SJCRH30 (cell line): ENCODE data around the gene CCNY. TPM values are rescaled to one million over a fixed set of nuclear protein-coding genes. Genes with fewer than 3 reads are reported as not detected.

ENCODE experiments used
- DNase-seq, 2 experiments: peaks; one replicate each; pipeline ENCODE4 v3.0.0-alpha.2; 2015 to 2020
- H3K27ac ChIP-seq: fragments of 250-450 bp; sonication (Bioruptor Pico); 2 replicates; pipeline ENCODE4 v1.5.1; 2020; ENCODE audit warnings: mild to moderate bottlenecking, moderate library complexity
- H3K27me3 ChIP-seq: fragments of 250-450 bp; sonication (Bioruptor Pico); 2 replicates; pipeline ENCODE4 v1.5.1; 2020; ENCODE audit warnings: mild to moderate bottlenecking, moderate library complexity
- H3K36me3 ChIP-seq: fragments of 250-450 bp; sonication (Bioruptor Pico); 2 replicates; pipeline ENCODE4 v1.5.1; 2020; ENCODE audit warnings: mild to moderate bottlenecking, moderate library complexity
- H3K4me1 ChIP-seq: fragments of 250-450 bp; sonication (Bioruptor Pico); 2 replicates; pipeline ENCODE4 v1.5.1; 2020; ENCODE audit warnings: mild to moderate bottlenecking, moderate library complexity
- H3K4me3 ChIP-seq: fragments of 250-450 bp; sonication (Bioruptor Pico); 2 replicates; pipeline ENCODE4 v1.5.1; 2020; ENCODE audit warnings: mild to moderate bottlenecking, moderate library complexity
- H3K9me3 ChIP-seq: fragments of 250-450 bp; sonication (Bioruptor Pico); replicated peaks from 2 replicates; pipeline ENCODE4 v1.5.1; 2020; ENCODE audit warnings: mild to moderate bottlenecking, moderate library complexity
- total RNA-seq: library from RNA; depleted of rRNA; stranded (reverse); fragments of >200 nt; shearing (Covaris generic); gene quantifications from 2 replicates; pipeline ENCODE4 v1.2.3, GENCODE V29; 2014

The CCNY gene
- total RNA-seq, 1 experiment from 2014 or later = 47.2 TPM

DNA sequence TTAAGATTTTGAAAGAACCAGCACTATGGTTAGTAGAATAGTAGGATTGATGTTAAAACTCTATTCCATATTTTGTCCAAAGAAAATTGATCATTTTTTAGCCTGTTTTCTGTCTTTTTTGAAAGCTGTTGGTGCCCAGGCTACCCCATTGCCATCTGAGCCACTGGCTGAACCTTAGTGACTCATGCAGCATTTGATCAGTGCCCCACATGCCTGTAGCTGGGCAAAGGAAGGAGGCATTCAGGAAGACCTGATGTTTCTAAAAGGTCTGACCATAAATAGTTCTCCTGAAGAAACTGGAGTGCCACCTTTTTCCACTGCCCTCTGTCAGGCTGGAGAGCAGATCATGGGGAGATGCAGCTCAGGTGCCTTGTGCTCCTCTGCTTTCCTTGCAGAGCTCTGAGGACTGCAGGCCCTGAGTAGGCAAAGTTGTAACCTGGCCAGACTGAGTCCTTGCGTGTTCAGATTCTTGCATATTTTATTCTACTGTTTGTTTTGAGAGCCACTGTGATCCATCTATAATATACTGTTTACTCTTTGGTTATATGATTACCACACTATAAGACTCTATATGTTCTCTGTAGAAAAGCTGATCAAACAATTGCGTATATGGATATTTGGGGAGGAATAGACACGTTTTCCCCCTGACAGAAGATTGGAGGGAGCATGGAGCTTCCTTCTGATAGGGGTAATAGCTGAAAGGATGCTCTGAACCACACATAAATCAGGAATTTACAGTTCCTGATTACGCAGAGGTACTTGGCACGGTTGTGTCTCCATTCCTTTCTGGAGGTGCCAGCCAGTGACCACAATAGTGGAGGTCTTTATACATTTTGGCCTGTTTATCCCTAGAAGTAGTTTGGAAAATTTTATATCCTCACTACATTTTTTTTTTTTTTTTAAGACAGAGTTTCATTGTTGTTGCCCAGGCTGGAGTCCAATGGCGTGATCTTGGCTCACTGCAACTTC is 219.9 kb downstream of the CCNY start:
- peaks cover 23% of the 10 kb centered on the region for H3K36me3 ChIP-seq
- no peaks in the 10 kb centered on the region for H3K27me3 ChIP-seq
- no peak for DNase-seq
- 0 out of 2 replicates have a peak, but pooled peaks cover 2% of the 10 kb centered on the region for H3K4me1 ChIP-seq
- H3K27ac ChIP-seq = no peak overlapping the region
- no peak overlapping the region for H3K4me3 ChIP-seq
- no peaks in the 10 kb centered on the region for H3K9me3 ChIP-seq

DNA sequence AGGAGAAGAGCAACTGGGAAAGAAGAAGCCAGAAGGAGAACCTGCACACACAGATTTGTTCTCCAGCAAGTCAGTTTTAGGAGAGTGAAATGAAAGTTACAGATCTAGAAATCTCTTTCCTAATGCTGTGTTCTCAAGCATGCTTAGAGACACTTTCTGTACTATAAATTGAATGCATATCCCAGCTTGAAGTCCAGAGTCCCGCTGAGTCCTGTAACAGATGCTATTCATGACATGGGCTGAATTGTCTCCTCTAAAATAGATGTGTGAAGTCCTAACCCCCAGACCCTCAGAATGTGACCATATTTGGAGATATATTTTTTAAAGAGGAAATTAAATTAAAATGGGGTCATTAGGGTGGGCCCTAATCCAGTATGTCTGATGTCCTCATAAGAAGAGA is 222.0 kb downstream of the CCNY start:
- no peak for DNase-seq
- Histone ChIP-seq H3K27me3 (no peaks in the 10 kb centered on the region), H3K4me1 (0 out of 2 replicates have a peak, but pooled peaks cover 2% of the 10 kb centered on the region), H3K36me3 (peaks cover 14% of the 10 kb centered on the region), H3K4me3 (no peak overlapping the region), H3K27ac (no peak overlapping the region), H3K9me3 (no peaks in the 10 kb centered on the region)

DNA sequence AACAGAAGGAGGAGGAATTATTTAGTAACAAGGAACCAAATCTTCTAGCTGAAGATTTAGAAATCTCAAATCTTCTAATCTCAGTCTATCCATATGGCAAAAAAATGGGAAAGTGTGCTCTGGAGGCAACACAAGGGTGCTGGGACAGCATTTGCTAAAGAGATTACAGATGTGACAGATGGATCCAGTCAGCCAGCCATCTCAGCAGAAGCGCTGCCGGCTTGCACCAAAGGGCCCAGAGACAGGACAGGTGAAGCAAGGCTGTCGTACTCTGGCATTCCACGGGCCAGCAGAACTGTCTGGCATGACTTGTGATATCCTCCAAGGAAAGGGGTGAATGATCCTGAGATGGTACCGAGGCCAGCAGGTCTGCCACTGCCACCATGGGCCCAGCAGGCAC is 223.1 kb downstream of the CCNY start:
- H3K27me3 ChIP-seq = no peaks in the 10 kb centered on the region
- no peaks in the 10 kb centered on the region for H3K9me3 ChIP-seq
- no peaks in the 10 kb centered on the region for H3K4me1 ChIP-seq
- peaks cover 13% of the 10 kb centered on the region for H3K36me3 ChIP-seq
- no peak overlapping the region for H3K4me3 ChIP-seq
- DNase-seq = no peak
- no peak overlapping the region for H3K27ac ChIP-seq

DNA sequence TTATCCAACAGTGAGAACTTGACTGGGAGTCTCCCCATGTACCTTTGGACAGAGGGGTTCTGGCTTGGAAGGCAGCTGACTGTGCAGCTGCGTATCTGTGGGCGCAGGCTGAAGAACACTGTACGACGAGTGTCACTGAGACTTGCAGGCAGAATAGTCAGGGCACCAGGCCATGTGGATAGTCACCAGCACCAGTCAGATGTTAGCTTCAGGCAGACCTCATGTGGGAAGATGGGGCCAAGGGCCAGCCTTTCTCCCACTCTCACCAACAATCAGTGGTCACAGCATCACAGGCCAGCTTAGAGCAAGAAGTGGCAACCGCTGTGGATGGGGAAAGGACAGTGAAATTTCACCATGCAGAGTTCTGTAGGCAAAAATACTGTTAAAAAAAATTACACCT is 225.4 kb downstream of the CCNY start:
- H3K27ac ChIP-seq = no peak overlapping the region
- no peak for DNase-seq
- no peaks in the 10 kb centered on the region for H3K27me3 ChIP-seq
- H3K4me1 ChIP-seq = no peaks in the 10 kb centered on the region
- H3K36me3 ChIP-seq = peaks cover 8% of the 10 kb centered on the region; the same call in 1 of the 2 replicates
- H3K4me3 ChIP-seq = no peak overlapping the region
- H3K9me3 ChIP-seq = no peaks in the 10 kb centered on the region

DNA sequence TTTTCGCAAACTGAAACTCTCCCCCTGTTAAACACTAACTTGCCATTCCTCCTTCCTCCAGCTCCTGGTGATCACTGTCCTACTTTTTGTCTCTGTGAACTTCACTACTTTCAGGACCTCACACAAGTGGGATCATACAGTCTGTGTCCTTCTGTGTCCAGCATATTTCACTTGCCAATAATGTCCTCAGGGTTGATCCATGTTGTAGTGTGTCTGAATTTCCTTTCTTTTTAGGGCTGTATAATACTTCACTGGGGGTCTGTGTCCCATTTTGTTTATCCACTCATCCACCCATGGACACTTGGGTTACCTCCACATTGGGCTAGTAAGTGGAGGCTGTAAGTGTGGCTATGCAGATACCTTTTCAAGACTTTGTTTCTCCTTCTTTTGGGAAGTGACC is 226.1 kb downstream of the CCNY start:
- Histone ChIP-seq H3K27me3 (no peaks in the 10 kb centered on the region), H3K9me3 (no peaks in the 10 kb centered on the region), H3K4me3 (no peak overlapping the region), H3K36me3 (peaks cover 8% of the 10 kb centered on the region; the same call in 1 of the 2 replicates), H3K4me1 (no peaks in the 10 kb centered on the region), H3K27ac (no peak overlapping the region)
- no peak for DNase-seq

DNA sequence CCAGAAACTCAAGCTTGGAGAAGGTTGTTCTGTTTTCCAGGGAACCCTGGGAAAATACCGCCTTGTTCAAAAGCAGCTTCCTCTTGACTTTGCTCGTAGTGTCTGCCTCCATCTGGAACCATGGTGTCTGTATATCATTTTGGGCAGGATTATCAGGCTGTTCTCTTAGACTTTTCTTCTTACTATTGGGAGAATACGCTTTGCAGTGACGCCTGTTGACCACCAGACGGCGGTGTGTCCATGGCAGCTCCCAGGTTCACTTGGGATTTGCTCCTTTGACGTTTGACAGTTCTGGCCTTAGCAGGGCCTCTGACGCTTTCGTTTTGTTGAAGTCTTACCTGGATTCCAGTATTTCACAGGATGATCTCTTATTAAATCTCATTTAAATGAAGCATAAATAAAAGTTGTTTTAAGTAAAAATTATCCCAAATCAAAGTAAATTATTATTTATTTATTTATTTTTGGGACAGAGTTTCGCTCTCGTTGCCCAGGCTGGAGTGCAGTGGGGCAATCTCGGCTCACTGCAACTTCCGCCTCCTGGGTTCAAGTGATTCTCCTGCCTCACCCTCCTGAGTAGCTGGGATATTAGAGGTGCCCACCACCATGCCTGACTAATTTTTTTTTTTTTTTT is 227.1 kb downstream of the CCNY start:
- no peaks in the 10 kb centered on the region for H3K27me3 ChIP-seq
- H3K4me3 ChIP-seq = no peak overlapping the region
- peaks cover 11% of the 10 kb centered on the region; the same call in 1 of the 2 replicates for H3K36me3 ChIP-seq
- DNase-seq = peak; percentile 50 to 85
- no peaks in the 10 kb centered on the region for H3K9me3 ChIP-seq
- no peak overlapping the region for H3K27ac ChIP-seq
- H3K4me1 ChIP-seq = no peaks in the 10 kb centered on the region

DNA sequence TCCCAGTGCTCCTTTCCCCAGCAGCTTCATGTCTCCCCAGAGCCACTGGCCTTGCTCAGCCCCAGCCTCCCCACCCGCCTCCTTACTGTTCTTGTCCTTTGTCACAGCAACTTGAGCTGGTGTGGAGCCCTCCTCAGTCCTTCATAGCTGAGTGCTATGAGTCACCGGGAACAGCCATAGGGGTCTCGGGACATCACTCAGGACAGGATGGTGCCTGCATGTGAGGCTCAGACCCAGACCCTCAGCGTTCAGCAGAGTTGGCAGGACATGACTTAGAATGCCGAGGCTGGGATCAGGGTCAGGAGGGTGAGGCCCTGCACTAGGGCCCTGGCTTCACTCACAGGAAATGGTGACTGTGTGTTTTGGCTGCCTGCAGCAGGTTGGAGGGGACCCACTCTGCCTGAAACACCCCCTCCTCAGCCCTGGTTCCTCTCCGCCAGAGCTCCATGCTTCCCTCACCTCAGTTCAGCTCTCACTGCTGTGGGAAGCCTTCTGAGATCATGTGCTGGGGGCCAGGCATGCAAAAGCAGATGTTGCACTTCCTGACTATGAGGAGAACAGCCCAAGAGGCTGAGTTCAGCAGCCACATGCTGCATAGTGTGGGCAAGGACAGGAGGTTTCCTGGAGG is 228.1 kb downstream of the CCNY start:
- H3K27me3 ChIP-seq = no peaks in the 10 kb centered on the region
- DNase-seq = no peak
- H3K4me3 ChIP-seq = no peak overlapping the region
- H3K36me3 ChIP-seq = peaks cover 11% of the 10 kb centered on the region; the same call in 1 of the 2 replicates
- H3K4me1 ChIP-seq = no peaks in the 10 kb centered on the region
- no peak overlapping the region for H3K27ac ChIP-seq
- H3K9me3 ChIP-seq = no peaks in the 10 kb centered on the region

DNA sequence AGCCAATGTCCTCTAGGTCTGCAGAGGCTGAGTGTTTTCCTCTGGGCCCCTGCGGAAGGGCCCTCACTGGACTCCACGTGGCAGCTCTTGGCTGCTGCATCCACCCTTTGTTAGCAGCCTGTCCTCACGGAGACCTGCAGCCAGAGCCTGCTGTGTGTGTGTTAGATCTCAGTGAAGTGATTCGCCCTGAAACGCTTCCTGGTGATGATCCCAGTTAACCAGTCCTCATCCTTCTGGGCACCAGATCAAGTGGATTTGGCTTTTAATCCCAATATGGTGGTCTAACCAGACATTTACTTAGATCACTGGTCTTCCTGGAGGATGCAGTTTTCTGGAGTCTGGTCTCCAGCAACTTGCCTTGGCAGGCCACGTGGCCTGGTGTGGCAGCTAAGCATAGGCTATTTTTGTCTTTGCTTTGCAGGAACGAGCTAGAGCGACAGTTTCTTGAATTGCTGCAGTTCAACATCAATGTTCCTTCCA is 229.3 kb downstream of the CCNY start:
- Histone ChIP-seq H3K36me3 (peaks cover 11% of the 10 kb centered on the region; the same call in 1 of the 2 replicates), H3K27ac (no peak overlapping the region), H3K27me3 (no peaks in the 10 kb centered on the region), H3K9me3 (no peaks in the 10 kb centered on the region), H3K4me3 (no peak overlapping the region), H3K4me1 (no peaks in the 10 kb centered on the region)
- no peak for DNase-seq

DNA sequence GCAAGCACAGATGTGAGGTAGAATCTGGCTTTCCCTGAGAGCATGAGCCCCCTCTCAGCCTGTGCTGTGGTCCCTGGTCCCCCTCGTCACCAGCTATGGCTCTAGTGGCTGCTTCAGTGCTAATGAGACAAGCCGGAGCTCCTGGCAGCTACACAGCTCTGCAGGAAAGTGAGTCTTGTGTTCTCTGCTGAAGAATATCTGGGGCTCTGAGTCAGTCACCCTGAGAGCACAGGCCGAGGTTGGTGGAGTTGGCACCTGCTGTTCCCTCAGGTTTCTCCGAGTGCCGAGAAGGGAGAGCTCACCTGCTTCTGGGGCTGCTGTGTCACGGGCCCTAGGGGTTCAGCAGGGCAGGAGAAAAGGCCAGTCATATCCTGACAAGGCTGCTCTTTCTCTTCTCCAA is 231.6 kb downstream of the CCNY start:
- Histone ChIP-seq H3K36me3 (peaks cover 11% of the 10 kb centered on the region; the same call in 1 of the 2 replicates), H3K9me3 (no peaks in the 10 kb centered on the region), H3K27me3 (no peaks in the 10 kb centered on the region), H3K4me1 (no peaks in the 10 kb centered on the region), H3K27ac (no peak overlapping the region), H3K4me3 (no peak overlapping the region)
- DNase-seq = no peak

DNA sequence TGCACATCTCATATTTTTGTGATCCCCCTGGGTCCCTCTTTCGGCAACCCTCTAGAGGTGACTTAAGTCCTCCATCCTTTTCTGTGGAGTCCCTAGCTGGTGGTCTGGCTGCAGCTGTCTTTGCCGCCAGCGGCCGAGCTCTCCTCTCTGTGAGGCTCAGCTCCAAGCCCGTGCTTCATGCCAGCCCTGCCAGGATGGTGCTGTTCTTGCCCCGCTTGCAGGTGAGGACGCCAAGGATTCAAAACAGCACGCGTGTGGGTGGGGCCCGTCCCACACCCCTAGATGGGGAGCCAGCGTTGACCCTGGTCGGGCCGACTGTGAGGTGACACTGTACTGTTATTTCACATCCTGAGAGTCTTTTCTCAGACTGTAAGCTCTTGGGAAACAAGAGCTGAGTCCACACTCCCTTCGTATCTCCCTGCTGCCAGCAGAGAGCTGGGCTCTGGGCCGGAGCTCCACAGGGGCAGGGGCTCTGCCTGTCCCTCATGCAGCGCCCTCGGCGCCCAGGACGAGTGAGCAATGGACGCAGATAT is 232.2 kb downstream of the CCNY start:
- H3K27me3 ChIP-seq = no peaks in the 10 kb centered on the region
- peaks cover 1% of the 10 kb centered on the region for H3K4me1 ChIP-seq
- no peak overlapping the region for H3K27ac ChIP-seq
- no peaks in the 10 kb centered on the region for H3K9me3 ChIP-seq
- DNase-seq = no peak
- H3K36me3 ChIP-seq = peaks cover 11% of the 10 kb centered on the region; the same call in 1 of the 2 replicates
- H3K4me3 ChIP-seq = no peak overlapping the region

DNA sequence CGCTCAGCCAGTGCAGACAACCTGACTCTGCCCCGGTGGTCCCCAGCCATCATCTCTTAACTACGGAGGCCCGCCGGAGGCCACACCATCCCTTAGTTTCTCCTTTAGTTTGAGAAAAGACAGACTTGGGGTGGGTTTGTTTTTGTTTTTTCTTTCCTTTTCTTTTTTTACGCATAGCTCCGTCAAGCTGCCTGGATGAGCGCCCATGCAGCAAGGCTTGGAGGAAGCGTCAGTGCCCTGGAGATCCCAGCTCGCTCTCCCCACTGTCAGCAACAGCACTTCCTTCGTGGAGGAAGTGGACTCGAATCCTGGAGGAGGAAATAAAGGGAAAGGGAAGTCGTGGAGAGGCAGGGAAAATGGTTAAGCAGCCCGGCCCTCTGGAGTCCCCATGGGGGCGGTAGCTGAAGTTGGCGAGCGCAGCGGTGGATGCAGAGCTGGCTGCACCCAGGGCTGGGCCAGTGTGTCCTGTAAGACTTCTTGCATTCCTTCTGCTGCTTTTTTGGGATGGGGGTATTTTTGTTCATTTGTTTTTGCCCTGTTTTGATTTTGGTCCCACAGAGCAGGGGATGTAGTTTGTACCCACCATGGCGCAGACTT is 232.9 kb downstream of the CCNY start:
- H3K27ac ChIP-seq = no peak overlapping the region
- no peak overlapping the region for H3K4me3 ChIP-seq
- H3K9me3 ChIP-seq = no peaks in the 10 kb centered on the region

DNA sequence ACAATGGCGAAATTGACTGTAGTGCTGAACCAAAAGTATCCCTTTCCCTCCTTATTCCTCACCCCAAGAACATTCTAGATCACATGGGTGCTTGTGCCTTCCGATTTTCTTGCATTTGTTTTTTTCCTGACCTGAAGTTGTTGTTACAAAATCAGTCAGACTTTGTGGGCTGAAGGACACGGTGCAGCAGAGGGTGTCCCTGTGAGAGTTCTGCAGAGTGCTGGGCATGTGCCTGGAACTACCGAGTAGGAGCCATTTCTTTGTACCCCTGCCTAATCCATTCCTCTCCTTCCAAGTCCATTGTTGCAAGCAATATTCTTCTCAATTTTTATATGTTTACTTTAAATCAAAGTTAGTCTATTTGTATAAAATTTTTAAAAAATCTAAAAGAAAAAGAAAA is 233.5 kb downstream of the CCNY start:
- H3K4me1 ChIP-seq = peaks cover 10% of the 10 kb centered on the region
- no peaks in the 10 kb centered on the region for H3K9me3 ChIP-seq
- no peak for DNase-seq
- peaks cover 11% of the 10 kb centered on the region; the same call in 1 of the 2 replicates for H3K36me3 ChIP-seq
- H3K4me3 ChIP-seq = no peak overlapping the region
- H3K27me3 ChIP-seq = no peaks in the 10 kb centered on the region
- no peak overlapping the region for H3K27ac ChIP-seq

More for the DNA sequence above, 232.9 kb downstream of the CCNY start:
- DNase-seq = no peak
- peaks cover 11% of the 10 kb centered on the region; the same call in 1 of the 2 replicates for H3K36me3 ChIP-seq
- no peaks in the 10 kb centered on the region for H3K27me3 ChIP-seq
- peaks cover 8% of the 10 kb centered on the region for H3K4me1 ChIP-seq

DNA sequence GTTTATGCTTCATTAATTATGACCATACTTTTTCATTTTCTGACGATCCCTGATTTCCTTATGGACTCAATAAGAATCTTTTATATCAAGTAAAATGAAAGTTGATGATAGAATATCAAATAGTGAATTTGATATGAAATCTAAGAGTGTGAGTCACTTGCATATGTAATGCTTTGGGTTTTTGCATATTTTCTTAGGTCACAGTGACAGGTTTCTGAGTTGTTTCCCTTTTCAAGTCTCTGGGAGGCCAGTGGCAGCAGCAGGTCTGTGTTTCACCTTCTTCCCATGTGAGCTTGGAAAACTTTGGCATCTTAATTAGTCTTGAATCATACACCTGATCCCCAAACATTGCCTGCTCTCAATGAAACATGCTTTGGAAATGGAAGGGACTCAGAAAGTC is 234.1 kb downstream of the CCNY start:
- no peak for DNase-seq
- Histone ChIP-seq H3K36me3 (peaks cover 11% of the 10 kb centered on the region; the same call in 1 of the 2 replicates), H3K27me3 (no peaks in the 10 kb centered on the region), H3K9me3 (no peaks in the 10 kb centered on the region), H3K4me3 (no peak overlapping the region), H3K4me1 (peaks cover 10% of the 10 kb centered on the region), H3K27ac (no peak overlapping the region)

DNA sequence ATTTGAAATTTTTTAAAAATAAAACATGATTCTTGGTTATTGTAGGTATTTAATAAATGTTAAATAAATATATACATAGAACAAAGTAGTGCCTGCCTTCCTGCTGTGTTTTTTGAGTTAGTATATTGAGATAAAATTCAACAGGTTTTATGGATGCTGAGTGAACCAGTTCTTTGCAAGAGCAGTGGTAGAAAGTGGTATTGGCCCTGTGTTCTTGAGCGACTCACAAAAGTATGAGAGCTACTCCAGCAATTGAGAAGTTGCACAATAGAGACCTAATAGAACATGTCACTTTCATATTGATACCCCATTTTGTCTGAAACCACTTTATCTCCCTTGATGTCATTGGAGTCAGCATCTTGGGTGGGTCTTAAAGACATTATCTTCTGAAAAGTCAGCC is 236.3 kb downstream of the CCNY start:
- Histone ChIP-seq H3K27me3 (no peaks in the 10 kb centered on the region), H3K4me3 (no peak overlapping the region), H3K27ac (no peak overlapping the region), H3K9me3 (no peaks in the 10 kb centered on the region), H3K4me1 (peaks cover 12% of the 10 kb centered on the region), H3K36me3 (peaks cover 5% of the 10 kb centered on the region; the same call in 1 of the 2 replicates)
- DNase-seq = no peak
